Stomach (tissue), 9 donors: ENCODE measurements around the gene MAP3K6. TPM values are rescaled to one million over a fixed set of nuclear protein-coding genes. Genes with fewer than 3 reads are reported as not detected.

Experiments
- DNase-seq, 2 donors: peaks; one replicate each; pipeline versions ENCODE4 v3.0.0 to v3.0.0-alpha.2; 2013 to 2019
- H3K27ac ChIP-seq, 5 donors: fragments of 200-600 bp in 4 of 5; sonication (generic) in 4 of 5; one replicate each; pipeline ENCODE4 v1.5.1; 2013 to 2019; ENCODE audit warnings: mild to moderate bottlenecking in 1 of 5, moderate library complexity in 1 of 5
- H3K27me3 ChIP-seq, 3 donors: fragments of 200-600 bp; sonication (generic); one replicate each; pipeline ENCODE4 v1.5.1; 2017 to 2019; ENCODE audit warnings: mixed run types in 1 of 3
- H3K36me3 ChIP-seq, 4 donors: fragments of 200-600 bp; sonication (generic); 1 replicate in 3 of 4; 2 replicates in 1 of 4; pipeline ENCODE4 v1.5.1; 2016 to 2019
- H3K4me1 ChIP-seq, 4 donors: fragments of 200-600 bp; sonication (generic); one replicate each; pipeline ENCODE4 v1.5.1; 2016 to 2019
- H3K4me3 ChIP-seq, 4 donors: fragments of 200-600 bp; sonication (generic) in 3 of 4; one replicate each; pipeline ENCODE4 v1.5.1; 2016 to 2019; ENCODE audit warnings: mild to moderate bottlenecking in 1 of 4
- H3K9me3 ChIP-seq, 4 donors: fragments of 200-600 bp; sonication (generic); one replicate each; pipeline ENCODE4 v1.5.1; 2016 to 2019
- EP300 ChIP-seq: sonication (generic); formaldehyde crosslinking; IDR thresholded peaks from one replicate; pipeline ENCODE4 v1.6.1; 2017; ENCODE audit warnings: antibody characterized with exemption
- POLR2A ChIP-seq, 4 donors: fragments of 450-650 bp; IDR thresholded peaks; one replicate each; pipeline ENCODE4 v1.6.1; 2016; ENCODE audit warnings: antibody characterized with exemption in 4 of 4, control low read depth in 2 of 4, mild to moderate bottlenecking in 1 of 4, moderate library complexity in 1 of 4
- POLR2AphosphoS5 ChIP-seq, 3 donors: sonication (generic); formaldehyde crosslinking; IDR thresholded peaks; one replicate each; pipeline ENCODE4 v1.6.1; 2016; ENCODE audit warnings: antibody characterized with exemption in 3 of 3
- WGBS, 5 donors: extraction: QIAGEN DNeasy Blood & Tissue Kit in 3 of 5; methylation state at CpG; one replicate each; pipeline versions ENCODE4 v1.1.5 to v1.1.7; 2013 to 2018; 5-methylcytosine and 5-hydroxymethylcytosine counted together
- intact Hi-C: fragments of 100-400 bp; cut with DNase I; formaldehyde crosslinking; loops from one replicate; pipeline ENCODE4 v1.15.1; 2023; ENCODE audit warnings: low total_unique reads
- polyA plus RNA-seq, 3 donors: library from polyadenylated mRNA; stranded (reverse); fragments of 200-250 nt; gene quantifications; one replicate each; pipeline ENCODE4 v1.2.3, GENCODE V29; 2013
- total RNA-seq, 5 donors: library from RNA; depleted of rRNA; stranded (reverse); fragments of >200 nt; gene quantifications; one replicate each; pipeline versions ENCODE4 v1.1.0 to v1.2.3, GENCODE V29; 2014 to 2016
- TF ChIP-seq, protein P1 (sequence below), 7 experiments: fragments of 450-650 bp in 4 of 7; fragments of 200-600 bp in 3 of 7; sonication (generic) in 3 of 7; IDR thresholded peaks; one replicate each; pipeline ENCODE4 v1.5.1; 2016 to 2019; ENCODE audit warnings: antibody characterized with exemption in 7 of 7, control low read depth in 2 of 7, mild to moderate bottlenecking in 1 of 7
- donor health status: healthy with polysubstance abuse.
- donor health status: Bipolar disorder and iron deficiency.
- donor health status: healthy.

The MAP3K6 gene
- total and polyA plus RNA-seq, 8 donors: 11.6 to 110 (median 36.2) TPM

DNA sequence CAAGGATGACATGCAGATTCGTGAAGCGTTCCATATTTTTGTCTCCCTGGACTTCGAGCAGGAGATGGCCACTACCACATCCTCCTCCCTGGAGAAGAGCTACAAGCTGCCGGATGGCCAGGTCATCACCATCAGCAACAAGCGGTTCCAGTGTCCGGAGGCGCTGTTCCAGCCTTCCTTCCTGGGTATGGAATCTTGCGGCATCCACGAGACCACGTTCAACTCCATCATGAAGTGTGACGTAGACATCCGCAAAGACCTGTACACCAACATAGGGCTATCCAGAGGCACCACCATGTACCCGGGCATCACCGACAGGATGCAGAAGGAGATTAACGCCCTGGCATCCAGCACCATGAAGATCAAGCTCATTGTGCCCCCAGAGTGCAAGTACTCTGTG lies 41.5 kb downstream of the MAP3K6 start:
- Histone ChIP-seq H3K4me3 (no peak overlapping the region), H3K27me3 (no peaks in the 10 kb centered on the region), H3K36me3 (peaks cover 25 to 60% (median 53%) of the 10 kb centered on the region in 4 donors), H3K27ac (no peak overlapping the region), H3K9me3 (no peaks in the 10 kb centered on the region), H3K4me1 (peaks cover 19 to 76% (median 53%) of the 10 kb centered on the region in 4 donors)
- intact Hi-C loops: no loop called here
- no peak for DNase-seq
- TF ChIP-seq EP300 (no peak), POLR2AphosphoS5 (IDR thresholded peaks at IDR 0.05) (no peak), POLR2A (IDR thresholded peaks at IDR 0.05) (no peak)
- TF ChIP-seq, protein P1, sequence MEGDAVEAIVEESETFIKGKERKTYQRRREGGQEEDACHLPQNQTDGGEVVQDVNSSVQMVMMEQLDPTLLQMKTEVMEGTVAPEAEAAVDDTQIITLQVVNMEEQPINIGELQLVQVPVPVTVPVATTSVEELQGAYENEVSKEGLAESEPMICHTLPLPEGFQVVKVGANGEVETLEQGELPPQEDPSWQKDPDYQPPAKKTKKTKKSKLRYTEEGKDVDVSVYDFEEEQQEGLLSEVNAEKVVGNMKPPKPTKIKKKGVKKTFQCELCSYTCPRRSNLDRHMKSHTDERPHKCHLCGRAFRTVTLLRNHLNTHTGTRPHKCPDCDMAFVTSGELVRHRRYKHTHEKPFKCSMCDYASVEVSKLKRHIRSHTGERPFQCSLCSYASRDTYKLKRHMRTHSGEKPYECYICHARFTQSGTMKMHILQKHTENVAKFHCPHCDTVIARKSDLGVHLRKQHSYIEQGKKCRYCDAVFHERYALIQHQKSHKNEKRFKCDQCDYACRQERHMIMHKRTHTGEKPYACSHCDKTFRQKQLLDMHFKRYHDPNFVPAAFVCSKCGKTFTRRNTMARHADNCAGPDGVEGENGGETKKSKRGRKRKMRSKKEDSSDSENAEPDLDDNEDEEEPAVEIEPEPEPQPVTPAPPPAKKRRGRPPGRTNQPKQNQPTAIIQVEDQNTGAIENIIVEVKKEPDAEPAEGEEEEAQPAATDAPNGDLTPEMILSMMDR (IDR thresholded peaks at IDR 0.05): no peak
- 90 to 95% (median 93%) methylated on average over 14 to 15 of the region's 15 CpGs for WGBS, 5 donors

DNA sequence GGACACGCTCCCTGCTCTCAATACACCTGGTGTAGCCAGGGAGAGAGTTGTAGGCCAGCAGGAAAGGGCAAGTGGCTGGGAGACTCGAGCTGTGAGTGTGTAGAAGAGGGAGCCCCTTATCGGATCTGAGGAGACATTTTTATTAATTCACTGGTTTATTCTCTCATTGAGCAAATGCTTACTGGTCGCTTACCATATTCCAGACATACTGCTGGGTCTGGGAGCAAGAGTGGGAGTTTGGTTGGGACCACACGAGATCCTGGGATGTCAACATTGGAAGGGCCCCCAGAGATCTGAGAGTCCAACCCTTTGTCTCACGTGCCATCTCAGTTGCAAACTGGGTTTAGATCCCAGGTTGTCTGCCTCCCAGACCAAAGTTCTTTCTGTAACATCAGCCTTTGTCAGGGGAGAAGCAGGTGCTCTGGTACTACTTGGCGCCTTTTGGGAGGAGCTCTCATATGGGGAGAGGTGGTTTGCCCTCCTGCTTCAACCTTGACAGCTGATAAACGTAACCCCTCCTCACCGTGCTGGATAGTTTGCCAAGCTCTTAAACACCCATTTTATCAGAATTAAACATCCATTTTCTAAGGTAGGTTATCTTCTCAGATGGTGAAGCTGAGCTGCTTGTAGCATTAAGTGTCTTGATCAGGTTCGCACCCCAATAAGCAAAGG lies 44.1 kb downstream of the MAP3K6 start:
- WGBS, 5 donors: 7 to 11% (median 7%) methylated on average over 10 of the region's 10 CpGs

DNA sequence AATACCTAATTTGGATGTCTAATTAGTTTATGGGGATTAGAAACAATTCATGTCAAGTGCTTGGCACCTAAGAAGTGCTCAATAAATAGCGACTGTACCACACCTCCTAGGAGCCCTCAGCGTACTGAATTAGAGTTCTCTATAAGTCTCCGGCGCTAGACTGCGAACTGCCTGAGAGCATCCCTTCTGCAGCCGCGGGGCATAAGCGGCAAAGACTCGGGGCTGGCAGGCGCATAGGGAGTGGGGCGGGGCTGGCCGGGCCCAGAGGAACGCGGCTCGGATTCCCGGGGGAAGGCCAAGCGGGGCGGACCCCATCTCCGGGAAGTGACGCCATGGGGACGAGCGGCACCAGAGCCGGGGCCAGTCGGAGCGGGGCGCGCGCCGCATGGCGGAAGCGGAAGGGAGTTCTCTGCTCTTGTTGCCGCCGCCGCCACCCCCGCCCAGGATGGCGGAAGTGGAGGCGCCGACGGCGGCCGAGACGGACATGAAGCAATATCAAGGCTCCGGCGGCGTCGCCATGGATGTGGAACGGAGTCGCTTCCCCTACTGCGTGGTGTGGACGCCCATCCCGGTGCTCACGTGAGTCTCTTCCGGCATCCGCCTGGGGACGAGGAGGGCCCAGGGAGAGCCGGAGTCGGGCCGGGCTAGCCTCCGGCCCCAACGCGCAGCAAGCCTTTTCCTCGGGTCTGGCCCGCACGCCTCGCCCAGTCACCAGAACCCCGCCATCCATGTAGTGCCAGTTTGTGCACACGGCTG lies 44.8 kb downstream of the MAP3K6 start, which contains the start of gene TMEM222:
TMEM222 (plus strand) TSS at position 351 of the 756 bp plus-strand sequence; CDS start at position 386, 35 bp downstream.
- Histone ChIP-seq H3K27ac (peak within 1 kb of the TSS; percentile 86 to 92 (median 91)), H3K9me3 (no peaks in the 10 kb centered on the region), H3K4me3 (peak within 1 kb of the TSS; percentile 77 to 96 (median 90)), H3K27me3 (peaks cover 0 to 6% (median 3%) of the 10 kb centered on the region in 3 donors), H3K4me1 (peaks cover 19 to 54% (median 44%) of the 10 kb centered on the region in 4 donors), H3K36me3 (peaks cover 19 to 29% (median 28%) of the 10 kb centered on the region in 4 donors)
- intact Hi-C loops: no loop called here
- WGBS, 5 donors: 0 to 1% (median 1%) methylated on average over 42 to 67 of the region's 67 CpGs
- TF ChIP-seq EP300: no peak
- no peak for TF ChIP-seq POLR2A (IDR thresholded peaks at IDR 0.05)
- peak; percentile 65 to 96 (median 86) for TF ChIP-seq POLR2AphosphoS5 (IDR thresholded peaks at IDR 0.05)
- TF ChIP-seq, protein P1 (IDR thresholded peaks at IDR 0.05): peak in 4 of 7 experiments; percentile 14 to 37 (median 28)
- DNase-seq: peak; percentile 98 to 99

More for the DNA sequence above, 44.1 kb downstream of the MAP3K6 start:
- H3K4me1 ChIP-seq: peaks cover 19 to 61% (median 49%) of the 10 kb centered on the region in 4 donors
- DNase-seq: no peak
- intact Hi-C loops: no loop called here
- TF ChIP-seq POLR2A (IDR thresholded peaks at IDR 0.05): no peak
- TF ChIP-seq, protein P1 (IDR thresholded peaks at IDR 0.05): no peak
- no peak for TF ChIP-seq EP300
- no peak for TF ChIP-seq POLR2AphosphoS5 (IDR thresholded peaks at IDR 0.05)
- H3K36me3 ChIP-seq: peaks cover 25 to 36% (median 35%) of the 10 kb centered on the region in 4 donors
- no peaks in the 10 kb centered on the region for H3K9me3 ChIP-seq
- H3K27ac ChIP-seq: peak overlapping the region; percentile 86 to 92 (median 91)
- H3K4me3 ChIP-seq: peak overlapping the region; percentile 77 to 96 (median 90)
- peaks cover 0 to 6% (median 3%) of the 10 kb centered on the region in 3 donors for H3K27me3 ChIP-seq

DNA sequence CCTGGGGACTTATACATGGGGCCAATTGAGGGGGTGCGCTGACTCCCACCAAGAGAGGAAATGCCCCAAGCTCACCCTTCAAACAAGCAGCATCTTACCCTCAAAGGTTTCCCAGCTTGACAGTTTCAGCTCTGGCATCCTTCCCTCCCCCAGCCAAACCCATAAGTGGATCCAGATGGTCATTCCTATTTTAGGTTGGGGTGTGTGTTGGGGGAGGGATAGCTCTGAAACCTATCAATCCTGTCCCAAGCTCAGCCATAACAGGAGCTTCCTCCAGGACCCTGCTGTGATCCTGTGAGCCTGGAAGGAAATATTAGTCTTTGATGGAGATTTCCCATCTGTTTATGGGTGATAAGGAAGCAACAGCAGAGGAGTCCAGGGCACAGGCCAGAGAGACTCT lies 48.2 kb downstream of the MAP3K6 start:
- WGBS, 5 donors: 69 to 93% (median 81%) methylated on average over 1 of the region's 1 CpG
- H3K4me3 ChIP-seq: no peak overlapping the region
- no peak for TF ChIP-seq POLR2A (IDR thresholded peaks at IDR 0.05)
- TF ChIP-seq EP300: no peak
- TF ChIP-seq, protein P1 (IDR thresholded peaks at IDR 0.05): no peak
- TF ChIP-seq POLR2AphosphoS5 (IDR thresholded peaks at IDR 0.05): no peak
- H3K9me3 ChIP-seq: no peaks in the 10 kb centered on the region
- peaks cover 14 to 25% (median 18%) of the 10 kb centered on the region in 4 donors for H3K4me1 ChIP-seq
- H3K27ac ChIP-seq: no peak overlapping the region
- peaks cover 0 to 6% (median 3%) of the 10 kb centered on the region in 3 donors for H3K27me3 ChIP-seq
- no peak for DNase-seq
- no peaks in the 10 kb centered on the region for H3K36me3 ChIP-seq
- intact Hi-C loops: no loop called here
